B cell (primary cell): ENCODE results near the gene HCFC1.

Source experiments
- CTCF ChIP-seq: fragments of 200-600 bp; IDR thresholded peaks from one replicate; pipeline ENCODE4 v1.8.0; 2022; ENCODE audit warnings: antibody characterized with exemption, mild to moderate bottlenecking
- EZH2 ChIP-seq: IDR thresholded peaks from 2 replicates; pipeline ENCODE4 v1.6.1; 2012; ENCODE audit warnings: borderline replicate concordance, low read depth, mild to moderate bottlenecking, moderate library complexity, low read length; ENCODE audit not compliant: insufficient read depth, poor library complexity, severe bottlenecking

- TF ChIP-seq CTCF (no peak), EZH2 (no peak)
These were observed 46.3 kb upstream of the HCFC1 start for GRCh38 chrX:154017766-154018517.
